T-helper 2 cell (primary cell): ENCODE measurements around the gene HMGB1.
"Not testable (repeated sequence)": the region's sequence is repeated elsewhere in the genome, so short reads cannot be mapped to it uniquely, and the experiment has no call there.

Experiments used
- DNase-seq, 5 experiments: peaks; one replicate each; pipeline versions ENCODE4 v3.0.0 to v3.0.0-alpha.2; 2012 to 2022

The HMGB1 gene

GRCh38 chr13:30465343-30465592 is 468 bp downstream of the HMGB1 start:
- no peak for DNase-seq

- peak; percentile 63 to 91 (median 74) for DNase-seq
Measured at GRCh38 chr13:30464496-30465342, 1.0 kb downstream of the HMGB1 start.

GRCh38 chr13:30463787-30464495 is 1.8 kb downstream of the HMGB1 start:
- peak; percentile 24 to 94 (median 64) for DNase-seq

GRCh38 chr13:30461279-30462066 is 4.3 kb downstream of the HMGB1 start:
- peak in 2 of 5 experiments; percentile 16 to 76 for DNase-seq

GRCh38 chr13:30457306-30457891 is 8.3 kb downstream of the HMGB1 start:
- DNase-seq: no peak

- no peak for DNase-seq
Measured at GRCh38 chr13:30456290-30456689, 9.4 kb downstream of the HMGB1 start.

- DNase-seq: no peak
Measured at GRCh38 chr13:30454991-30455390, 10.7 kb downstream of the HMGB1 start.

GRCh38 chr13:30453727-30454126 is 12.0 kb downstream of the HMGB1 start:
- peak in 1 of 5 experiments; percentile 47 for DNase-seq

- DNase-seq: not testable (repeated sequence)
Measured at GRCh38 chr13:30451476-30451875, 14.3 kb downstream of the HMGB1 start.

- no peak for DNase-seq
Measured at GRCh38 chr13:30450066-30450465, 15.7 kb downstream of the HMGB1 start.

- no peak for DNase-seq
Measured at GRCh38 chr13:30448441-30448840, 17.3 kb downstream of the HMGB1 start.

- no peak for DNase-seq
Measured at GRCh38 chr13:30446126-30446500, 19.6 kb downstream of the HMGB1 start.

GRCh38 chr13:30443957-30444404 is 21.8 kb downstream of the HMGB1 start:
- DNase-seq: no peak

- DNase-seq: not testable (repeated sequence)
Measured at GRCh38 chr13:30443491-30443890, 22.2 kb downstream of the HMGB1 start.

- no peak for DNase-seq
Measured at GRCh38 chr13:30442926-30443325, 22.8 kb downstream of the HMGB1 start.

- DNase-seq: peak in 1 of 5 experiments; percentile 34
Measured at GRCh38 chr13:30440910-30441703, 24.6 kb downstream of the HMGB1 start.

- no peak for DNase-seq
Measured at GRCh38 chr13:30438286-30438685, 27.4 kb downstream of the HMGB1 start.

GRCh38 chr13:30437177-30437576 is 28.6 kb downstream of the HMGB1 start:
- DNase-seq: no peak

- no peak for DNase-seq
Measured at GRCh38 chr13:30435911-30436451, 29.8 kb downstream of the HMGB1 start.

- DNase-seq: no peak
Measured at GRCh38 chr13:30431269-30431940, 34.3 kb downstream of the HMGB1 start.
